ENCODE results near the gene LHB.

LHB gene

GRCh38 chr19:49010453-49010852 lies 6.4 kb downstream of the LHB start:
- DNase-seq (ENCODE audit: low read depth), result no peak

- DNase-seq (ENCODE audit: low read depth), result no peak
These were observed 7.1 kb downstream of the LHB start for GRCh38 chr19:49009828-49010227.

GRCh38 chr19:49006905-49007304 lies 10.0 kb downstream of the LHB start:
- no peak for DNase-seq (ENCODE audit: low read depth)

GRCh38 chr19:49004964-49005614 lies 11.8 kb downstream of the LHB start:
- DNase-seq (ENCODE audit: low read depth), result no peak

GRCh38 chr19:49004133-49004532 lies 12.8 kb downstream of the LHB start:
- DNase-seq (ENCODE audit: low read depth), result no peak

GRCh38 chr19:48999481-49000325 lies 17.2 kb downstream of the LHB start:
- peak; percentile 45 for DNase-seq (ENCODE audit: low read depth)

- no peak for DNase-seq (ENCODE audit: low read depth)
These were observed 18.9 kb downstream of the LHB start for GRCh38 chr19:48997972-48998371.

- DNase-seq (ENCODE audit: low read depth), result no peak
These were observed 22.9 kb downstream of the LHB start for GRCh38 chr19:48994035-48994386.

GRCh38 chr19:48993175-48994034 lies 23.5 kb downstream of the LHB start, which contains the start of the genes GYS1 and RUVBL2:
Gene GYS1, minus strand, starts transcription at chr19:48993309. Its CDS starts 197 bp downstream, at chr19:48993112.
Gene RUVBL2, plus strand, starts transcription at chr19:48993887. Its CDS starts 25 bp downstream, at chr19:48993912.
- peak; percentile 99 for DNase-seq (ENCODE audit: low read depth)

GRCh38 chr19:48992581-48993174 lies 24.2 kb downstream of the LHB start:
- DNase-seq (ENCODE audit: low read depth), result no peak

- no peak for DNase-seq (ENCODE audit: low read depth)
These were observed 24.9 kb downstream of the LHB start for GRCh38 chr19:48991873-48992580.

GRCh38 chr19:48991011-48991609 lies 25.8 kb downstream of the LHB start:
- no peak for DNase-seq (ENCODE audit: low read depth)

- no peak for DNase-seq (ENCODE audit: low read depth)
These were observed 26.5 kb downstream of the LHB start for GRCh38 chr19:48990400-48990799.

GRCh38 chr19:48989701-48990291 lies 27.1 kb downstream of the LHB start:
- no peak for DNase-seq (ENCODE audit: low read depth)

- DNase-seq (ENCODE audit: low read depth), result no peak
These were observed 28.0 kb downstream of the LHB start for GRCh38 chr19:48988860-48989259.

GRCh38 chr19:48988286-48988685 lies 28.6 kb downstream of the LHB start:
- DNase-seq (ENCODE audit: low read depth), result no peak

- no peak for DNase-seq (ENCODE audit: low read depth)
These were observed 29.6 kb downstream of the LHB start for GRCh38 chr19:48987323-48987722.

- DNase-seq (ENCODE audit: low read depth), result no peak
These were observed 30.7 kb downstream of the LHB start for GRCh38 chr19:48986211-48986610.

- DNase-seq (ENCODE audit: low read depth), result no peak
These were observed 31.2 kb downstream of the LHB start for GRCh38 chr19:48985711-48986110.

- no peak for DNase-seq (ENCODE audit: low read depth)
These were observed 34.6 kb downstream of the LHB start for GRCh38 chr19:48982280-48982679.

- no peak for DNase-seq (ENCODE audit: low read depth)
These were observed 39.8 kb downstream of the LHB start for GRCh38 chr19:48977061-48977460.
